Activated T-cell treated with anti-CD3 and anti-CD28 coated beads, Interleukin-2, amount 50 U/mL, for 1 hour (primary cell): ENCODE measurements around the gene TCTN2.

Experiments used
- DNase-seq: peaks from one replicate; pipeline ENCODE4 v3.0.0-alpha.2; 2020

The TCTN2 gene

GRCh38 chr12:123744836-123745235, 73.9 kb downstream of the TCTN2 start:
- no peak for DNase-seq

- no peak for DNase-seq
Observed at GRCh38 chr12:123747309-123747708, 76.4 kb downstream of the TCTN2 start.

GRCh38 chr12:123748161-123748560, 77.2 kb downstream of the TCTN2 start:
- no peak for DNase-seq

- no peak for DNase-seq
Observed at GRCh38 chr12:123748661-123749060, 77.7 kb downstream of the TCTN2 start.

GRCh38 chr12:123749355-123749754, 78.4 kb downstream of the TCTN2 start:
- no peak for DNase-seq

- no peak for DNase-seq
Observed at GRCh38 chr12:123750159-123750656, 79.3 kb downstream of the TCTN2 start.

GRCh38 chr12:123752046-123752445, 81.1 kb downstream of the TCTN2 start:
- no peak for DNase-seq

- no peak for DNase-seq
Observed at GRCh38 chr12:123754041-123754772, 83.3 kb downstream of the TCTN2 start.

GRCh38 chr12:123757561-123757960, 86.6 kb downstream of the TCTN2 start:
- no peak for DNase-seq
